Measurements from ENCODE around the gene ARMC9.

The ARMC9 gene

GRCh38 chr2:231369580-231370428, 171.4 kb downstream of the ARMC9 start:
- TF ChIP-seq, protein P1, sequence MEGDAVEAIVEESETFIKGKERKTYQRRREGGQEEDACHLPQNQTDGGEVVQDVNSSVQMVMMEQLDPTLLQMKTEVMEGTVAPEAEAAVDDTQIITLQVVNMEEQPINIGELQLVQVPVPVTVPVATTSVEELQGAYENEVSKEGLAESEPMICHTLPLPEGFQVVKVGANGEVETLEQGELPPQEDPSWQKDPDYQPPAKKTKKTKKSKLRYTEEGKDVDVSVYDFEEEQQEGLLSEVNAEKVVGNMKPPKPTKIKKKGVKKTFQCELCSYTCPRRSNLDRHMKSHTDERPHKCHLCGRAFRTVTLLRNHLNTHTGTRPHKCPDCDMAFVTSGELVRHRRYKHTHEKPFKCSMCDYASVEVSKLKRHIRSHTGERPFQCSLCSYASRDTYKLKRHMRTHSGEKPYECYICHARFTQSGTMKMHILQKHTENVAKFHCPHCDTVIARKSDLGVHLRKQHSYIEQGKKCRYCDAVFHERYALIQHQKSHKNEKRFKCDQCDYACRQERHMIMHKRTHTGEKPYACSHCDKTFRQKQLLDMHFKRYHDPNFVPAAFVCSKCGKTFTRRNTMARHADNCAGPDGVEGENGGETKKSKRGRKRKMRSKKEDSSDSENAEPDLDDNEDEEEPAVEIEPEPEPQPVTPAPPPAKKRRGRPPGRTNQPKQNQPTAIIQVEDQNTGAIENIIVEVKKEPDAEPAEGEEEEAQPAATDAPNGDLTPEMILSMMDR (IDR thresholded peaks at IDR 0.05; ENCODE audit: insufficient read depth, low read length, poor library complexity, severe bottlenecking), result no peak
- no peak for DNase-seq (ENCODE audit: extremely low read depth, insufficient read length)
- no peaks in the 10 kb centered on the region for H3K27me3 ChIP-seq (replicated peaks; ENCODE audit: control insufficient read depth, insufficient read depth, low read length)
- no peak overlapping the region for H3K4me3 ChIP-seq (replicated peaks; ENCODE audit: low read depth, low read length)
- H3K36me3 ChIP-seq (ENCODE audit: control insufficient read depth, insufficient read depth, low read length), result no peaks in the 10 kb centered on the region

DNA sequence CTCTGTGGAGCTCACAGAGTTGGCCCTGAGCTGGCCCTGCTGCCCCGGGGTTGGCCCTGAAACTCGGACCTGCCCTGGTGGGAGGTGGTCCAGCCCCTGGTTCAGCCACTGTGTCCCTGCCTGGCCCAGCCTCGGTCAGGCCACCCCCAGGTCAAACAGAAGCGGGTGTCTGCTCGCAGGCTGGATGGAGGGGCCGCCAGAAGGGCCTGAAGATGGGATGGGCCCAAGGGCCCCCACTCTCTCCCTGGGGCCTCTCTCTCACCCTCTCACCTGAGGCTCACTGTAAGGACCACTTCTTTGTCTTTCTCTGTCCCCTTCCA, 172.0 kb downstream of the ARMC9 start:
- TF ChIP-seq, protein P1 (IDR thresholded peaks at IDR 0.05; ENCODE audit: insufficient read depth, low read length, poor library complexity, severe bottlenecking), result no peak
- no peaks in the 10 kb centered on the region for H3K36me3 ChIP-seq (ENCODE audit: control insufficient read depth, insufficient read depth, low read length)
- H3K4me3 ChIP-seq (replicated peaks; ENCODE audit: low read depth, low read length), result no peak overlapping the region
- DNase-seq (ENCODE audit: extremely low read depth, insufficient read length), result no peak
- no peaks in the 10 kb centered on the region for H3K27me3 ChIP-seq (replicated peaks; ENCODE audit: control insufficient read depth, insufficient read depth, low read length)

DNA sequence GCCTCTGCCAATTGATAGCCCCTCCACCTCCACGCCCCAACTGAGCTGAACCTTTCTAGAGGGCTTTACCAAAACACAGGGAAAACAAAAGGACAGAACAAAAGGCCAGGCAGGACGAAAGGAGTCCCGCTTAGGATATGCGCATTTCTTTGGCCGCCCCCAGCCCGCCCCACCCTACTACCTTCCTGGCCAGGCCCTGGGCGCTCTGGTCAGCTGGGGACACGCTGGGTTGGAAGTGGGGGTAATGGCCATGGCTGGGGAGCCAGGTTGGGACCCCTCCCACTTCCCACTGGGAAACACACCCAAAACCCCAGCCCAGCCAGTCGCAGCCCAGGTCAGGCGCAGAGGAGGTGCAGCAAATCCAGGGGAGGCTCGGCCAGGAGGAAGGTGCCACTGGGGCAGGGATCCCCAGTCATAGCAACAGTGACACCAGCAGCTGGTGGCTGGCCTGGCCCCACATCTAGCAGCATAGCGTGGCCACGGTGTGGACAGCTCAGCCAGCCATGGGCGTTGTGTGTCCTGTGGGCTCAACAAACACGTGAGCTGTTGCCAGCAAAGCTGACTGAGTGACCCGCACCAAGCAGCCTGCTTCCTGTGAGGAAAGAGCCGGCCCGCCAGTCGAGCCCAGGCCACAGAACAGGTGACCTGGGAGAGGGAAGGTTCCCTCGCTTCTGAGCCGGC, 172.5 kb downstream of the ARMC9 start:
- DNase-seq (ENCODE audit: extremely low read depth, insufficient read length), result no peak

DNA sequence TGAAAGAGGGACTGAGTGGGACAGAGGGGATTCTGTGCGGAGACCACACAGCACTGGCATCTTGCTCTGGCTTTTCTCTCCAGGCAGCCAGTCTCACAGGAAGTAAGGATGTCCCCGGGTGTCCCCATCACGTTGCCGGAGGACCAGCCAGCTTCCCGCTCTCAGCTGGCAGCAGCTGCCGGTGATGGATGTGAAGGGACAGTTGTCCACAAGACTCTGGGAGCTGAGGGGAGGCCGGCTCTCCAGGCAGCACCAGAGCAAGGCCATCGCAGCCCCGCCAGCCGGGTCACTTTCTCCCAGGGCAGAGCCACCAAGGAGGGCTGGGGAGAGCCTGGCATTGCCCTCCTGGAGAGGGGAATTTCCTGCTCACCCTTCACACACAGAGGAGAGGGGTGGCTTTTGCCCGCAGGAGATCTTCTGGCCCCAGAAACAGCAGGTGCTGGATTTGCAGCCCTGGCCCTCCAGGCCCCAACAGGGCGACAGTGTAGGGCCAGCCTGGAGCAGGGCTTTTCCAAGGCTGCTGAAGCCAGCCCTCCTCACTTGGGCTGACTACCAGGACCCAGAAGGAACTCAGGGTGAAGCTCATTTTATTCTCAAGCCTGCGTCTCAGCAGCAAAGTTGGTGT, 173.1 kb downstream of the ARMC9 start:
- TF ChIP-seq, protein P1 (IDR thresholded peaks at IDR 0.05; ENCODE audit: insufficient read depth, low read length, poor library complexity, severe bottlenecking), result no peak

More for the DNA sequence above, 172.5 kb downstream of the ARMC9 start:
- no peak overlapping the region for H3K4me3 ChIP-seq (replicated peaks; ENCODE audit: low read depth, low read length)
- no peaks in the 10 kb centered on the region for H3K27me3 ChIP-seq (replicated peaks; ENCODE audit: control insufficient read depth, insufficient read depth, low read length)
- TF ChIP-seq, protein P1 (IDR thresholded peaks at IDR 0.05; ENCODE audit: insufficient read depth, low read length, poor library complexity, severe bottlenecking), result no peak
- H3K36me3 ChIP-seq (ENCODE audit: control insufficient read depth, insufficient read depth, low read length), result no peaks in the 10 kb centered on the region

GRCh38 chr2:231372326-231372725, 173.9 kb downstream of the ARMC9 start:
- H3K4me3 ChIP-seq (replicated peaks; ENCODE audit: low read depth, low read length), result no peak overlapping the region
- TF ChIP-seq, protein P1 (IDR thresholded peaks at IDR 0.05; ENCODE audit: insufficient read depth, low read length, poor library complexity, severe bottlenecking), result no peak
- no peaks in the 10 kb centered on the region for H3K36me3 ChIP-seq (ENCODE audit: control insufficient read depth, insufficient read depth, low read length)
- no peak for DNase-seq (ENCODE audit: extremely low read depth, insufficient read length)
- H3K27me3 ChIP-seq (replicated peaks; ENCODE audit: control insufficient read depth, insufficient read depth, low read length), result no peaks in the 10 kb centered on the region

More for the DNA sequence above, 173.1 kb downstream of the ARMC9 start:
- Histone ChIP-seq H3K4me3 (replicated peaks; ENCODE audit: low read depth, low read length) (no peak overlapping the region), H3K36me3 (ENCODE audit: control insufficient read depth, insufficient read depth, low read length) (no peaks in the 10 kb centered on the region), H3K27me3 (replicated peaks; ENCODE audit: control insufficient read depth, insufficient read depth, low read length) (no peaks in the 10 kb centered on the region)
- DNase-seq (ENCODE audit: extremely low read depth, insufficient read length), result no peak

Data from GM06990 (cell line).